GM10847 (cell line): Measurements from ENCODE around the gene NCOR2.

ENCODE experiments used
- POLR2A ChIP-seq: IDR thresholded peaks from 2 replicates; pipeline ENCODE4 v1.6.1; 2011; ENCODE audit not compliant: insufficient read length; ENCODE audit errors: extremely low read depth

NCOR2 gene

DNA sequence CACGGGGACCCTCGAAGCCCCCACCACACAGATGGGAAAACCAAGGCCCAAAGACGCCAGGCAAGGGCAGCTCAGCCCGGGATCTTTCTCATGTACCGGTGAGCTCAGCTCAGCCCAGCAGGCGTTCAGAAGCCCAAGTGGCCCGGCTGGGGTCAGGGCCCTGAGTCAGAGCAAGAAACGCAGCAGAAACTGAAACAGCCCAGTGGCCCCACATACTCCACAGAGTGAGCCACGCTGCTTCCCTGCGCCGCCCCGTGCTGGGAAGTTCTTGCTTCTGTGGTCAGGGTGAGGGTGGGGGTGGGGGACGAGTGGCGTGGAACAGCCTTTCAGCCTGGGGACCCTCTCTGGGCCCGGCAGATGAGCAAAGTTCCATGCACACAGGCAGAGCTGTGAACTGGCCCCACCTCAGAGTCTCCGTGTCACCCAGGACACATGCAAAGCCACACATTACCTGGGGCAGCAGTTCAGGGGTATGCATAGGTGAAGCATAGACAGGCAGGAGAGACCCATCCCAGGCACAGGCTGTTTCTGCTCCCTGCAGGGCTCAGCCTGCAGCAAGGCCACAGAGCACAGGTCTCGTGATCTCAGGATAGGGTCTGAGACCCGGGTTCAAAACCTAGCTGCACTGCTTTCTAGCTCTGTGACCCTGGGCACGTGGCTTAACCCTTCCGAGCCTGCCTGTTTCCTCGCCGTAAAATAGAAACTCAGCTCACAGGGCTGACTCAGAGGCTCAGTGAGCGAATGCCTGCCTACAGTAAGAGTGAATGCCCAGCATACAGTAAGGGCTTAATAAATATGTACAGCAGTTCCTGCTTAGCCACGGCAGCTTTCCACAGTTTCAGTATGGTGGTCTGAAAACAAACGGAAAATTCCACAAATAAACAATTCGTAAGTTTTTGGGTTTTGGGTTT, 21.6 kb downstream of the NCOR2 start:
- TF ChIP-seq POLR2A, result no peak

- TF ChIP-seq POLR2A, result no peak
Measured at GRCh38 chr12:124544983-124545382, 22.4 kb downstream of the NCOR2 start.

DNA sequence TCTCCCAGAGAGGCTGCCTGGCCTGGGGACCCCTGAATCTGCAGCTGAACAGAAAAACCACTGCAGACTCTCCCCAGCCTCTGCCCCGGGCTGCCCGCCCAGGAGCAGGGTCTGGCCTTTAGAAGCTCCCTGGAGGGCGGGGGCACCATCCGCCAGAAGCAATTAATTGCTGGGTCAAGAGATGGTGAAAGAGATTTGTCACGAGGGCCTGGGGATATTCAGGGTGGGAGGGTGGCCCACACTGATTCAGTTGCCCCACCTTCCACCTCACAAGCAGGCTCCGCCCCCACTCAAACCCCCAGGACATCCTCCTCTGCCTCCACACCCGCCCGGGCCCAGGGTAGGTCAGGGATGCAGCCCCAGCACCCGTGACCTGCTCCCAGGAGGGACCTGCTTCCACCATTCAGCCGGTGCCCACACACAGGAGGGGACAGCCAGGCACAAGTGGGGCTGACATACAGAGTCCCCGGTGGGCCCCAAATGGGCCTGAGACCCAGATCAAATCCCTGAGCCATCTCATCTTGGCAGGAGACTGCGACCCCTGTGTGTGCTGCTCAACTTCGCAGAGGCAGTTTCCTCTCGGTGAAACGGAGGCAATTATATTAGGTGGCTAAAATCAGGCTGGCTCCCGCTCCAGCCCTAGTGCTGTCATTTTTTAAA, 23.0 kb downstream of the NCOR2 start:
- no peak for TF ChIP-seq POLR2A

GRCh38 chr12:124543590-124544310, 23.7 kb downstream of the NCOR2 start:
- no peak for TF ChIP-seq POLR2A

DNA sequence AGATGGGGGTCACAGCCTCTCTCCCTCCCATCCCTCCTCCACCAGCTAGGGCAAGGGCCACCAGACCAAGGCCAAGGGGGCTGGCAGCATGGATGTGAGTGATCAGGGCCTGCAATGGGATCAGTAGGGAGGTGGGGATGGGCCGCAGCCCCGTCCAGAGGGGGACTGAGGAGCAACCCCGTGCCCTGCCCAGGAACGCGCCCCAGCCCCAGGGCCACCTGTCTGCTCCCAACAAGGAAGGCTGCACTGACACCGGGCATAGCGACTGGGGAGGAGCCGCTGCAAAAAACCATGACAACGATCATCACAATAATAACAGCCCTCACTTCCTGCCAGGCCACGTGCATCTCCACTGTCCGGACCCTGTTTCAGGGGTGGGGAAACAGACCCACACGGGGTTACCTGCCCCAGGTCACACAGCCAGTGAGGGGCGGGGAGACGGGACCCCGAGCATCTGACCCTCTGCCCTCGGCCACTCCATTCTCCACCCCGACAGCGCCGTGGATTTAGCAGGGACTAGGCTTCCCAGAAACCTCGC, 24.3 kb downstream of the NCOR2 start:
- TF ChIP-seq POLR2A, result no peak

DNA sequence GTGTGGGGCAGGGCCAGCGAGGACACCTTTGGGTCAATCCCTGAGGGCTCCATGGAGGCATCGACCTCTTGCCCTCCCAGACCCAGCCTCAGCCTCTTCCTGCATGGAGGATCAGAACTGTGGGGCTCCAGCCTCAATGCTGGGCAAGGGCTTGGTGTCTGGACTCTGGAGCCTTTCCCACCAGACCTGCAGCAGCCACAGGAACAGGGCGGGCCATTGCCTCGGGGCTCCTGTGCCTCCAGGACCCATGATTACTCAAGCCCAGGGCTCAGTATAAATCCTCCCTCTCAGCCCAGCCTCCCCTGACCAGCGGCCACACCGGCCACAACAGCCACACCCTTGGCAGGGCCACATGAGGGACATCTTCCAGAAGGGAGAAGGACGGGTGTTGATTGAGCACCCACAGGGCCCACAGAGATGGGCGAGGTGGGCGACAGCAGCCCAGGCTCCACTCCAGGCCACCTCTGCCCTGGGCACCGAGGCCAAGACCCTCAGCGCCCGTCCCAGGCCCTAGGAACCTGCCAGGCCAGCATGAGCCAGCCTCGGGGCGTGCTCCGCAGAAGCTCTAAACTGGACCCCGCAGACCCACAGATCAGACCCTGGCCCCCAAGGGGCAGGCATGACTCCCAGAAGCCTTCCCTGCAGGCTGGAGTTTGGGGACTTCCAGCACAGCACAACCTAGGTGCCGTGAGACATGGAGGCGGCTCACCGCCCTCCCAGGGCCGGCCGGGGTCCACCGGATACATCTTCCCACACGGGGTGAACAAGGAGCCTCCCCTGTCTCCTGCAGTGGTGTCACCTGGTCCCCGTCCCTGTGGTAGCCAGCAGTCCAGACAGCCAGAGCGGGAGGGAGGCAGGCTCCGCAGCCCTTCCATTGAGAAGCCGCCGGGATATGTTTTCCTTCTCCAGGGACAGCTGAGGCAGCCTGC, 25.1 kb downstream of the NCOR2 start:
- no peak for TF ChIP-seq POLR2A

DNA sequence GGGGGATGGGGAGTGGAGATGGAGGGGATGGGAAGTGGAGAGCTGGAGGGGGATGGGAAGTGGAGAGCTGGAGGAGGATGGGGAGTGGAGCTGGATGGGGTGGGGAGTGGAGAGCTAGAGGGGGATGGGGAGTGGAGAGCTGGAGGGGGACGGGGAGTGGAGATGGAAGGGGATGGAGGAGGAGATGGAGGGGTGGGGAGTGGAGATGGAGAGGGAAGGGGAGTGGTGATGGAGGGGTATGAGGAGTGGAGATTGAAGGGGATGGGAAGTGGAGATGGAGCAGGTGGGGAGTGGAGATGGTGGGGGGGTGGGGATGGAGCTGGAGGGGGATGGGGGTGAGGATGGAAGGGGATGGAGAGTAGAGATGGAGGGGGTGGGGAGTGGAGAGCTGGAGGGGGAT, 26.1 kb downstream of the NCOR2 start:
- no peak for TF ChIP-seq POLR2A

GRCh38 chr12:124539084-124540041, 28.0 kb downstream of the NCOR2 start:
- no peak for TF ChIP-seq POLR2A

DNA sequence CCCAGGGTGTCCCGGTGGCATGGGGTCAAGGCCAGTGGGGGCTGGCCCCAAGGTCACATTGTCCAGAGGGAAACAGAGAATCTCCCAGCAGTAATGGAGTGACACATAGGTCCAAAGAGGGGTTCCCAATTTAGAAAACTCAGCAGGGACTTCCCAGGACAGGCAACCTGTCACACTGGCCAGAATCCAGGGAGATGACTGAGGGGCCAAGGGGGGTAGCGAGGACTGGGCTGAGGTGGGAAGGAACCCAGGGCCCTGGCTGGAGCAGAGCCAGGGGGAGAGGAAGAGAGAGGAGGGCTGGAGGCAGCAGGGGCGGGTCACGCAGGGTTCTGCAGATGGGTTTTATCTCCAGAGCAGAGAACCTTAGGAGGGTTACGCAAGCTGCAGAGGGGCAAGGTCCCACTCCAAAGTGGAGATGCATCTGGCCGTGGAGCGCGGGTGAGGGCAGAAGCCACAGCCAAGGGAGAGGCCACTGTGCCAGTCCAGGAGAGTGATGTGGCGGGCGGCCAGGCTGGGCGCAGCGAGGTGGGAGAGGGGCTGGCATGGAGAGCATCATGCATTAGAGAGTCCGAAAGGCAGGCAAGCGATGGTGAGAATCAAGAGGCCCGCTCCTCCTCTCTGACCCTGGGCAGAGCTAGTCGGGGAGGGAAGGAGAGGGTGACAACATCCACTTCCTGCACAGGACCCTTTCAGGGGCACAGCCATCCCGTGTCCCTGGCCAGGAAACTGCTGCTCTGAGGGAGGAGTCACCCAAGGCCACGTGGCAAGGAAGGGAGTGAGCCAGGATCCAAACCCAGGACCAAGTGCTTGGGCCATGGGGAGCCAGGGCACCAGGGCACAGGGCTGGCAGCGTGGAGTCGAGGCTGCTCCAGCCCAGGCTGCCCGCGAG, 29.0 kb downstream of the NCOR2 start:
- no peak for TF ChIP-seq POLR2A

- no peak for TF ChIP-seq POLR2A
Measured at GRCh38 chr12:124537525-124538193, 29.8 kb downstream of the NCOR2 start.

DNA sequence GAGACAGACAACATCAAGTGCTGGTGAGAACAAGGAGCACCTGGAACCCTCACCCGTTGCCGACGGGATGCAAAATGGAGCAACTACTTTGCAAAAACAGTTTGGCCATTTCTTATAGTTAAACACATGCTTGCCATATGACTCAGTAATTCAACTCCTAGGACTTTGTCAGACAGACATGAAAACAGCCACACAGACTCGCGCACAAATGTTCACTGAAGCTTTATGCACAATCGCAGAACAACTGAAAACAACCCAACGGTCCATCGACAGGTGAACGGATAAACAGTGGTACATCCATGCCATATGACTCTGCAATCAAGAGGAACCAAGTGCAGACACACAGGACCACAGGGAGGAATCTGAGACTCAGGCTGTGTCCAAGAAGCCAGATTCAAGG, 30.8 kb downstream of the NCOR2 start:
- TF ChIP-seq POLR2A, result no peak
